HEK293T (cell line): Measurements from ENCODE around the gene GRIN3B.

Experiments
- CTCF ChIA-PET: fragments of 350-600 bp; formaldehyde crosslinking; extraction: SDS; loops from one replicate; lab custom pipeline; 2021; ENCODE audit warnings: antibody characterized with exemption, inconsistent platforms; lab: Yijun Ruan, JAX
- POLR2A ChIA-PET: fragments of 350-600 bp; formaldehyde crosslinking; extraction: SDS; loops from one replicate; lab custom pipeline; 2020; ENCODE audit warnings: antibody characterized with exemption, inconsistent platforms; lab: Yijun Ruan, JAX
- DNase-seq: peaks from one replicate; pipeline ENCODE4 v3.0.0; 2012; ENCODE audit warnings: mixed read lengths; ENCODE audit errors: extremely low spot score
- ARNT ChIP-seq: fragments of 450-650 bp; IDR thresholded peaks from 2 replicates; pipeline ENCODE4 v1.6.1; 2017; ENCODE audit warnings: mild to moderate bottlenecking
- BHLHE40 ChIP-seq: fragments of 450-650 bp; IDR thresholded peaks from 2 replicates; pipeline ENCODE4 v1.6.1; 2016; ENCODE audit warnings: mild to moderate bottlenecking, moderate library complexity, borderline replicate concordance
- CTBP1 ChIP-seq: fragments of 450-650 bp; IDR thresholded peaks from 2 replicates; pipeline ENCODE4 v1.6.1; 2016; ENCODE audit warnings: borderline replicate concordance
- ELF4 ChIP-seq: fragments of 450-650 bp; IDR thresholded peaks from 2 replicates; pipeline ENCODE4 v1.6.1; 2017; ENCODE audit warnings: antibody characterized with exemption
- FOXA1 ChIP-seq: fragments of 450-650 bp; IDR thresholded peaks from 2 replicates; pipeline ENCODE4 v1.6.1; 2016; ENCODE audit warnings: mild to moderate bottlenecking
- FOXK2 ChIP-seq: fragments of 450-650 bp; IDR thresholded peaks from 2 replicates; pipeline ENCODE4 v1.6.1; 2016; ENCODE audit warnings: mild to moderate bottlenecking
- FOXM1 ChIP-seq: fragments of 450-650 bp; IDR thresholded peaks from 2 replicates; pipeline ENCODE4 v1.6.1; 2017; ENCODE audit warnings: mild to moderate bottlenecking, borderline replicate concordance
- HDGF ChIP-seq: fragments of 450-650 bp; IDR thresholded peaks from 2 replicates; pipeline ENCODE4 v1.6.1; 2017; ENCODE audit warnings: antibody characterized with exemption, borderline replicate concordance
- L3MBTL2 ChIP-seq: fragments of 450-650 bp; conservative IDR thresholded peaks from 2 replicates; pipeline ENCODE4 v1.6.1; 2016; ENCODE audit warnings: mild to moderate bottlenecking
- LEF1 ChIP-seq: fragments of 450-650 bp; IDR thresholded peaks from 2 replicates; pipeline ENCODE4 v1.6.1; 2017; ENCODE audit warnings: mild to moderate bottlenecking, borderline replicate concordance
- NFRKB ChIP-seq: fragments of 450-650 bp; IDR thresholded peaks from 2 replicates; pipeline ENCODE4 v1.6.1; 2016; ENCODE audit warnings: mild to moderate bottlenecking, moderate library complexity
- PKNOX1 ChIP-seq: fragments of 450-650 bp; IDR thresholded peaks from 2 replicates; pipeline ENCODE4 v1.6.1; 2016
- SP1 ChIP-seq: fragments of 450-650 bp; IDR thresholded peaks from 2 replicates; pipeline ENCODE4 v1.6.1; 2017
- SUZ12 ChIP-seq: fragments of 450-650 bp; IDR thresholded peaks from 2 replicates; pipeline ENCODE4 v1.6.1; 2016; ENCODE audit warnings: mild to moderate bottlenecking
- TARDBP ChIP-seq: fragments of 450-650 bp; IDR thresholded peaks from 2 replicates; pipeline ENCODE4 v1.6.1; 2016
- ZNF384 ChIP-seq: fragments of 450-650 bp; IDR thresholded peaks from 2 replicates; pipeline ENCODE4 v1.6.1; 2016

Gene GRIN3B

GRCh38 chr19:964116-964520, 36.1 kb upstream of the GRIN3B start:
- POLR2A ChIA-PET = no interaction called here
- TF ChIP-seq ARNT (no peak), BHLHE40 (no peak), PKNOX1 (no peak), SUZ12 (no peak), FOXA1 (no peak), FOXK2 (no peak), HDGF (no peak), SP1 (no peak), ELF4 (no peak), NFRKB (no peak), L3MBTL2 (no peak), LEF1 (no peak)
- no peak for DNase-seq
- CTCF ChIA-PET = no interaction called here

GRCh38 chr19:964761-965694, 35.2 kb upstream of the GRIN3B start:
- no peak for DNase-seq
- CTCF ChIA-PET = no interaction called here
- TF ChIP-seq ZNF384 (peak; percentile 53; the same call in 1 of the 2 replicates), FOXM1 (no peak)
- POLR2A ChIA-PET = interaction anchor here (0.6 kb wide), 1 partner anchor 20 kb away, joined by 3 read pairs; no protein-coding TSS in a partner anchor

GRCh38 chr19:966485-967088, 33.6 kb upstream of the GRIN3B start:
- CTCF ChIA-PET = no interaction called here
- POLR2A ChIA-PET = no interaction called here
- DNase-seq = no peak
- TF ChIP-seq ZNF384 (no peak), L3MBTL2 (no peak), HDGF (no peak), ELF4 (no peak), SUZ12 (no peak), FOXA1 (no peak), TARDBP (no peak), ARNT (no peak), FOXK2 (no peak), FOXM1 (no peak), CTBP1 (no peak)

GRCh38 chr19:970695-971094, 29.5 kb upstream of the GRIN3B start:
- POLR2A ChIA-PET = no interaction called here
- DNase-seq = peak; percentile 39
- CTCF ChIA-PET = interaction anchor here (0.7 to 1.1 kb wide), 2 partner anchors 11 to 42 kb away, joined by 3 to 4 read pairs; no protein-coding TSS in a partner anchor
- TF ChIP-seq CTBP1 (no peak), ELF4 (no peak), PKNOX1 (no peak), SP1 (no peak), SUZ12 (no peak), FOXA1 (no peak), FOXK2 (no peak), NFRKB (no peak), HDGF (no peak), ARNT (no peak), LEF1 (no peak), FOXM1 (no peak), ZNF384 (no peak), L3MBTL2 (no peak), TARDBP (no peak)

GRCh38 chr19:971795-972194, 28.4 kb upstream of the GRIN3B start:
- TF ChIP-seq FOXA1 (no peak), HDGF (no peak), ZNF384 (no peak), ELF4 (no peak), PKNOX1 (no peak), SP1 (no peak), BHLHE40 (no peak), NFRKB (no peak), FOXK2 (no peak), TARDBP (no peak), L3MBTL2 (no peak), LEF1 (no peak), CTBP1 (no peak), ARNT (no peak), FOXM1 (no peak), SUZ12 (no peak)
- ChIA-PET POLR2A (no interaction called here), CTCF (interaction anchor here (1.1 kb wide), 1 partner anchor 10 kb away, joined by 4 read pairs; no protein-coding TSS in a partner anchor)
- DNase-seq = no peak

GRCh38 chr19:972281-972680, 27.9 kb upstream of the GRIN3B start:
- TF ChIP-seq SUZ12 (no peak), FOXA1 (no peak), NFRKB (no peak), PKNOX1 (no peak), L3MBTL2 (no peak), BHLHE40 (no peak), CTBP1 (no peak), ELF4 (no peak), FOXK2 (no peak), LEF1 (no peak), ZNF384 (no peak), SP1 (no peak), HDGF (no peak), TARDBP (no peak), FOXM1 (no peak), ARNT (no peak)
- ChIA-PET POLR2A (no interaction called here), CTCF (no interaction called here)
- no peak for DNase-seq
